Placental epithelial cell (primary cell): ENCODE data around the gene NUP98. TPM values are rescaled to one million over a fixed set of nuclear protein-coding genes. Genes with fewer than 3 reads are reported as not detected.

Source experiments
- small RNA-seq: library from RNA; depleted of rRNA; stranded (forward); fragments of <200 nt; gene quantifications from one replicate; pipeline ENCODE3, GENCODE V24; 2012
- total RNA-seq: library from RNA; depleted of rRNA; stranded (reverse); fragments of >200 nt; gene quantifications from 2 replicates; pipeline ENCODE4 v1.2.3, GENCODE V29; 2012

Gene NUP98
- 81.3 and 117 TPM in 2 replicates for total RNA-seq

DNA sequence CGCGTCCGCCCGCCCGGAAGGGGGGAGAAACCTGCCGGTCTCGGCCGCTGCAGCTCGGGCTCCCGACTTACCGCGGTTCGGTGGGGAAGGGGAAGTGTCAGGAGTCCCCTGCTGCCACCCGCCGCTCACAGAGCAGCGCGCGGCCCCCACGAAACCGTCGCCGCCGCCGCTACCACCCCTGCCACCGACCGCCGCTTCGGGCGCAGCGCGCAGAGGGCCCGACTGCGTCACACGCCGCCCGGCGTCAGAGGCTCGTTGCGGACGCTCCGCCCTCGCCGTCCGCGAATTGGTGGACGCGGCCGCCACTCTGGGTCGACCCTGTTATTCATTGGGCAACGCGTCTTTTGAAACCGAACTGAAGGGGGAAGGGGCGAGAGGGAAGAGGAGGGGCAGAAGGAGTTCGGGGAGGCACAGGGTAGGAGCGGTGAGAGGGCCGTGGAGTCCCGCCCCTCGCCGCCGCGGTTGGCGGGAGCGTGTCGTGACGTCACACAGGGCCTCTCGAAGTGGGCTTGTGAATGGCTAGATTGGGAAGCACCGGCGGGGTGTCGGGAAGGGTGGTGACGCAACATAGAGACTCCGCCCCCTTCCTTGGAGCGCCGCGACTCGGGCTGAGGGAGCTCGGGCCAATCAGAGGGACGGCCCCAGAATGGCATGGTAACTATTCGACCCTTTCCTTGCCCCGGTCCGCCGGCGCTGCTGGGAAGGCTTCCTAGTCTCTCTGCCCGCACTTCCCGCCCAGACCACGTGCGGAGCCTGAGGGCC lies at the start of gene NUP98:
Gene NUP98 (minus strand): TSS at position 226 of the 762 bp plus-strand sequence. CDS start 15,437 bp downstream, outside the sequence.

DNA sequence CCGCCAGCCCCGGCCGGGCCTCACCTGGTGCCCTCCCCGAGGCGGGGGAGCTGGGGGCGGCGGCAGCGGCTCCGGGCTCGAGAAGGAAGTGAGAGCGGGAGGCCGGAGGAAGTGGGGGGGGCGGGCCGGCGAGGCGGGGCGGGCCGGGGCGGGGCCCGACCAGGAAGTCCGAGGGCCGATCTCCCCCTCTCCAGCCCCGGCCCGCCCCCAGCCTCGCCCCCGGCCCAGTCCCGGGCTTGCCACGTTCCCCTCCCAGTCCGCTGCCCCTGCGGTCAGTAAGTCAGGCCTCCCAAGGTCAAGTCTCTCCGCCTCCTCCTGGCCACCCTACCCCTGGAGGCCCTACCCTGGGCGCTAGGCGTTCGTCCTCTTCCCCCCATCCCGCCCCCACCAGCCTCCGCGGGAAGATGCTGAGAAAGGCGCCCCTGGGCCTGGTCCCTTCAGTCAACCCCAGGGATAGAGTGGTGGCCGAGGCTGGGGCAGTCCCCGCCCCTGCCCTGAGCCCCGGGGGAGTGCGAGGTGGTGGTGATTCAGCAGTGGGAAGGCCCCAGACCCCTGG lies 43.6 kb upstream of the NUP98 start, which contains the start of gene RHOG:
Gene RHOG (minus strand): TSS at position 90 of the 556 bp plus-strand sequence. CDS start 12,821 bp downstream, outside the sequence.

DNA sequence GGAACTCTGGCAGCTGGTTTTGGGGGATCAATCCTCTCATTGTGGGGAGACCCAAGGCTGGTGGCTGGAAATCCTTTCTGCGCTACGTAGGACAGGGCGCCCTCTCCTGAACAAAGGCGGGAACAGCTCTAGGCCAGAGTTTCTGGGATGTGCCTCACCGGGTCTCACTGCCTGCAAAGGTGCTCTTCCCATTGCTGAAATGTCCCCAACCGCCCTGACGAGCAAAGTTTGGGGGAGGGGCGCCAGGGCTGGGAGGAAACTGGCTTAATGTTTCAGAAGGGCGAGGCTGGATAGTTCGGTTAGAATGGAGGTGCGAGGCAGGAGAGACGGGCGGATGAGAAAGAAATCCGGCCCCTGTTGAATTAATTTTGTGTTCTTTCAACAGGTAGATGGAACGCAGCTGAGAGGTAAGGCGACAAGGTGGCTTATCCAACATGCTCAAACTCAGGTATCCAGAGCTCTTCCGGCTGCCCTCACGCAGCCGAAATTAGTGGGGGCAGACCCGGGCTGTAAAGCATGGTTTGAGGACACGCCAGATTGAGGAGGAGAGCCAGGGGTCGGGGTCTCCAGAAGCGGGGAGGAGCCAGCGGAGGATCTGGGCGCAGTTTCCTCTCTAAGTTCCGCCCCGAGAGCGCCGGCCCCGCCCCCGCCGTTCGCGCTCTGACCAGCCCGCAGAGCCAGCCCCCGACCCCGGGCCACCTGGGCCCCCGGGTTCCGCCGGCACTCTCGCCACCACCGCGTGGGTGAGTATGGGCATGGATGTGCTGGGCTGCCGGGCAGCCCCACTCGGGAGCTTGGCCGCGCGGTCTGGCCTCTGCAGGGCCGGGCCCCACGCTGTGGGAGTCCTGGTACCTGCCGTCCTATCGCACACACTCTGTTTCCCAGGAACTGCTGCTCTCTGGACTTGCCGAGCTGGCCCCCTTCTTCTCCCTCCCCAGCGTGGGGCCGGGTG lies 10.8 kb upstream of the NUP98 start, which contains the start of gene PGAP2:
Gene PGAP2 (plus strand): TSS at position 652 of the 952 bp plus-strand sequence. CDS start 2,700 bp downstream, outside the sequence.

DNA sequence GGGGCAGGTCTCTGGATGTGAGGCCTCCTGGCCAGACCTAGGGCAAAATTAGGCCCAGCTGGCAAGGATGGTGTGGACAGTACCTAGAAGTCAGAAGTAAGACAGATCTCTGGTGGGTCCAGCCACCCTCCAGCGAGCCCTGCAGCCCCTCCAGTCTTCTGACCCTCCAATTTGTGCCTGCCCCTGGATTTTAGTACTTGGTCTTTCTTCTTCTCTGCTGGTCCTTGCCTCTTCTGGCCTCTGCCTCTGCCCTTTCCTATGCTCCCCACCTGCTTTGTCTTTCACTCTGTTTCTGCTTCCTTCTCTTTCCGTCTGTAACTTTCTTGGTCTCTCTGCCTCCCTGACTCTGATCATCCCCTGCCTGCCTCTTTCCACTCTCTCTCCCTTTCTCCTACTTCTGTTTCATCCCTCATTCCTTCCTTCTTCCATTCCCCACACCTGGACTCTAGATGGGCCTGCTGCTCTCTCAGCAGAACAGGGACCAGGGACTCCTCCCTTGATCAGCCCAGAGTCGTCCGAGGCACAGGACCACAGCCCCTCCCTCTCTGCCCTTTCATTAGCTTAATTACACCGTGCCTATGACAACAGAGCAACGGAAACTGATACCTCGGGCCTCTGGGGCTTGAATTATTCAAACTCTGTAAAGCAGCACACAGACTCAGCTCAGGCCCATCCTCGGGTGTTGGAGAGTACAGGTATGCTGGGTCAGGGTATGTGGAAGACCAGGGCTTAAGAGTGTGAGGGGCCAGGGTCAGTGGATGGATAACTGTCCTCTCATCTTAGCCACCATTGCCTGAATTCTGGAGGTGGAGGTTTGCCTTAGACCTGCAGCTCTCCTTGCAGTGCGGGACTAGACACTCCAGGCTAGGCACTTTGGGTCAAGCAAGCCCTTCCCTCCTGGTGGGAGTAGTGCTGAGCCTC lies 125.8 kb downstream of the NUP98 start, which contains the start of gene CHRNA10:
Gene CHRNA10 (minus strand): TSS at position 51 of the 921 bp plus-strand sequence. CDS start 72 bp downstream, outside the sequence.

DNA sequence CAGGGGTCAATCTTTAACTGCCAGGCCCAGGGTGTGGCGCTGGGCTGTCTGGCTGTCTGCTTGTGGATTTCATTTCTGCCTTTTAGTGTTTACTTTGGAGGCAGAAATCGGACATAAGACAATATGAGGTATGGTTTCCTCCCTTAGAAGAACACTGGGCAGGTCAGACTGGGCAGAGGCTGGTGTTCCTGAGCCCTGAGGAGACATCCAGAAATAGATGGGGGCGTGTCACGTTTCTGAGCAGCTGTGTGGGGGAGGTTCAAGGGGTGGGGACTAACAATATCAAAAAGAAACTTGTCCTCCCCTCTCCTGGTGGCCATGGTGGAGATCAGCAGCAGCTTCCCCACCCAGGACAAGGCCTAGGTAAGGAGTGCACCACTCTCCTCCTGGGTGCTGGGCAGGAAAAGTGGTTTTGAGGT lies 152.5 kb downstream of the NUP98 start, which contains the start of gene ART1:
Gene ART1 (plus strand): TSS at position 312 of the 419 bp plus-strand sequence. CDS start 14,086 bp downstream, outside the sequence.

DNA sequence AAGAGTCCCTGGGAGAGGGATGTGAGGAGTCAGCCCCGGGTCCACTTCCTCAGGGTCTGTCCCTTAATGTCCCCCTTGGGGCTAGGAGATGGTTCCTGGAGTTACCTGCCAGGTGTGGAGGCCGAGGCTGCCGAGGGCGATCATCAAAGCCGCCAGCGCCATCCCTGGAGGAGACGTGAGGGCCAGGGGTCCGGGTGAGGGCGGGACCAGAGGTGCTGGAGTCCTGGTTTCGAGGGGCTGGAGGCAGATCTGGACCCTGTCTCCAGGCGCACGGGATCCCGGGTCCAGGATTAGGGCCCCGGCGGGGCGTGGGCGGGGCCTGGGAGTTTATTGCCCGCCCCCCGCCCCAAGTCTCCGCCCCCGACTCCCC lies 155.7 kb downstream of the NUP98 start, which contains the start of gene ART5:
Gene ART5 (minus strand): TSS at position 292 of the 370 bp plus-strand sequence. CDS start 130 bp downstream, at position 162.

Small RNAs within 50 kb of the gene (small RNA-seq; reads per million reads assigned to genes)
- gene RF00019 (not detected), gene RNU6-1143P (not detected), gene RNU7-50P (not detected)

Other genes starting within 250 kb of the NUP98 start
- gene ART5, start 155.6 kb downstream of the NUP98 start, total RNA-seq = 3.1 TPM in 1 of 2 replicates, not detected in the other
- not detected in 2 replicates for gene ART1, start 152.4 kb downstream of the NUP98 start, total RNA-seq
- 0.65 and 1.2 TPM in 2 replicates for gene CHRNA10, start 126.2 kb downstream of the NUP98 start, total RNA-seq
- 27.1 and 27.5 TPM in 2 replicates for gene PGAP2, start 11.0 kb upstream of the NUP98 start, total RNA-seq
- gene RHOG, start 43.4 kb upstream of the NUP98 start, total RNA-seq = 24.7 and 34.7 TPM in 2 replicates
- gene STIM1, start 58.1 kb upstream of the NUP98 start, total RNA-seq = 103 and 134 TPM in 2 replicates